GM18951 (cell line): ENCODE data around the gene FLT3LG.

Experiments
- POLR2A ChIP-seq: IDR thresholded peaks from 4 replicates; pipeline ENCODE4 v1.6.1; 2011; ENCODE audit warnings: mild to moderate bottlenecking; ENCODE audit not compliant: insufficient read length, insufficient read depth; ENCODE audit errors: extremely low read depth
- in situ Hi-C: fragments of 300-500 bp; cut with MboI; formaldehyde crosslinking; loops from one replicate; pipeline ENCODE4 v1.12.0; 2022; ENCODE audit warnings: low sequenced_read_pairs, mixed read lengths, inconsistent platforms; ENCODE audit not compliant: unreplicated experiment

Gene FLT3LG

DNA sequence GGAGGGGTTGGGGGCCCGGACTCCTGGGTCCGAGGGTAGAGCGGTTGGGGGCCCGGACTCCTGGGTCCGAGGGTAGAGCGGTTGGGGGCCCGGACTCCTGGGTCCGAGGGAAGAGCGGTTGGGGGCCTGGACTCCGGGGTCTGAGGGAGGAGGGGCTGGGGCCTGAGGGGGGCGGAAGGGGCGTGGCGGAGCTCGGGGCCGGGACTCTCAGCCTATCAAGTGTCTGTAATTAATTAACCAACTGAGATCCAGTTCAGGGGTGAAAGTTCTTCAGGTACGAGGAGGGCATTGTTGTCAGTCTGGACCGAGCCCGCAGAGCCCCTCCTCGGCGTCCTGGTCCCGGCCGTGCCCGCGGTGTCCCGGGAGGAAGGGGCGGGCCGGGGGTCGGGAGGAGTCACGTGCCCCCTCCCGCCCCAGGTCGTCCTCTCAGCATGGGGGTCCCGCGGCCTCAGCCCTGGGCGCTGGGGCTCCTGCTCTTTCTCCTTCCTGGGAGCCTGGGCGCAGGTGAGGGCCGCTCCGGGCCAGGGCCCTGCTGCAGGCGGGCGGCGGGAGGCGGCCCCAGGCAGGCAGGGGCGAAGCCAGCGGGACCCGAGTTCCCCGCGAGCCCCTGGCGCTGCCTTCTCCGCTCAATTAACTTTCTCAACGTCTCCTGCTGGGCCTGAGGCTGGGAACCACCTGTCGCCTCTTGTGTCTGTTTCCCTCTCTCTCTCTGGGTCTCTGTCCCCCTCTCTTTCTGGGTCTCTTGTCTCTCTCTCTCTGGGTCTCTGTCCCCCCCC is 39.1 kb downstream of the FLT3LG start:
- in situ Hi-C loops = no loop called here
- TF ChIP-seq POLR2A = no peak

DNA sequence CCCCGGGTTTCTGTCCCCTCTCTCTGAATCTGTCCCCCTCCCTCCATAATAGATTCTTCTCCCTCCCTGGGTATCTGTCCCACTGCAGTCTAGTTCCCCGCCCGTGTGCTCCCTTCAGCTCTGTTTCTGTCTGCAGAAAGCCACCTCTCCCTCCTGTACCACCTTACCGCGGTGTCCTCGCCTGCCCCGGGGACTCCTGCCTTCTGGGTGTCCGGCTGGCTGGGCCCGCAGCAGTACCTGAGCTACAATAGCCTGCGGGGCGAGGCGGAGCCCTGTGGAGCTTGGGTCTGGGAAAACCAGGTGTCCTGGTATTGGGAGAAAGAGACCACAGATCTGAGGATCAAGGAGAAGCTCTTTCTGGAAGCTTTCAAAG is 39.7 kb downstream of the FLT3LG start:
- TF ChIP-seq POLR2A = no peak
- in situ Hi-C loops = no loop called here

DNA sequence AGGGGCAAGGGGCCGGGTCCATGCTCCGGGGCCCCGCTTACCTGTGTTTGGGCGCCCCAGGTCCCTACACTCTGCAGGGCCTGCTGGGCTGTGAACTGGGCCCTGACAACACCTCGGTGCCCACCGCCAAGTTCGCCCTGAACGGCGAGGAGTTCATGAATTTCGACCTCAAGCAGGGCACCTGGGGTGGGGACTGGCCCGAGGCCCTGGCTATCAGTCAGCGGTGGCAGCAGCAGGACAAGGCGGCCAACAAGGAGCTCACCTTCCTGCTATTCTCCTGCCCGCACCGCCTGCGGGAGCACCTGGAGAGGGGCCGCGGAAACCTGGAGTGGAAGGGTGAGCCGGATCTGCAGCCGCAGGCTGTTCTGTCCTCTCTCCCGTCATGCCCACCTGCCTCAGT is 40.1 kb downstream of the FLT3LG start:
- in situ Hi-C loops = no loop called here
- TF ChIP-seq POLR2A = no peak

DNA sequence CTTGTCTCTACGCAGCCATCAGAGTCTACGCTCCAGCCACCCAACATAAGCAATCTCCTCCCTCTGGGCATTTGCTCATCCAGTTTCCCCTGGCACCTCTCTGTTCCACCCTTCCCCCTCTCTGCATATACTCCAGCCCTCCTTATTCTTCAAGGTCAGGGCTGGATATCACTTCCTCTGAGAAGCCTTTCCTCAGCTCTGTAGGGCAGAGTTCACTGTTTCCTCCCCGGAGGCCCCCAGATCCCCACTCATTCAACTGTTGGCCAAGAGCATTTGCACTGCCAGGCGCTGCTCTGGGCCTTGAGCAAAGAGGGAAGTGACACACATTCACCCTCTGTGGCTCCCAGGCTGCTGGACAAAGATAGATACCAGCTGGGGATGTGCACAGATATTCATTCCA is 41.8 kb downstream of the FLT3LG start:
- TF ChIP-seq POLR2A = no peak
- in situ Hi-C loops = no loop called here

DNA sequence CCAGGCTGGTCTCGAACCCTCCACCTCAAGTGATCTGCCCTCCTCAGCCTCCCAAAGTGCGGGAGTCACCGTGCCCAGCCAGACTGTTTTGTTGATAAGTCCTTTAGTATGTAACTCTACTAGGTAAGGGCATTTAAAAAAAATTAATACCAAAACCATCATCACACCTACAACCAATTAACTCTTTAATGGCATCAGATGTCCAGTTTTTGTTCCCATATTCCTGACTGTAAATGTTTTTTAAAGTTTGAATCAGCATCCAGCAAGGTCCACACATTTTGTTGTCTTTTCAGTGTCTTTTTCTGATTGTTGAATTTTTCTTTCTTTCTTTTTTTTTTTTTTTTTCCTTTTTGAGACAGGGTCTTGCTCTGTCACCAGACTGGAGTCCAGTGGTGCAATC is 44.0 kb downstream of the FLT3LG start:
- in situ Hi-C loops = no loop called here
- TF ChIP-seq POLR2A = no peak

DNA sequence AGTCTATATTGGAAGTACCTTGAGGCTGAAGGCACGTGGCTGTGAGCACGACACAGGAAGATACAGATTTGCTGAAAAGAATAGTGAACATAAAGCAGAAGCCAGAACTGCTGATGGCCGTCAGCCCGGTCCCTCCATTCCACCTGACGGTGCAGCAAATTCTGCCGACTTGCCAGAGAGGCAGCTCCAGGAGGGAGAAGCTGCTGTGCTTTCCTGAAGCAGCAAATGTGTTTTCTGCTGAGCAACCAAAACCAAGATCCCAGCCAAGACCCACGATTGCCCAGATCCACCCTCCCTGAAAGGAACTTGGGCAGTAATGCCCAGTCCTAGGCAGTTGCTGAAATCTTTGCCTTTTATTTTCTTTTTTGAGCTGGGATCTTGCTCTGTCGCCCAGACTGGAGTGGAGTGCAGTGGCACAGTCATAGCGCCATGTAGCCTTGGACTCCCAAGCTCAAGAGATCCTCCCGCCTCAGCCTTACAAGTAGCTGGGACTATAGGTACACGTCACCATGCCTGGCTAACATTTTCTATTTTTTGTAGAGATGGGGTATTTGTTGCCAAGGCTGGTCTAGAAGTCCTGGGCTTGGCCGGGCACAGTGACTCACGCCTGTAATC is 46.8 kb downstream of the FLT3LG start:
- in situ Hi-C loops = no loop called here
- no peak for TF ChIP-seq POLR2A

DNA sequence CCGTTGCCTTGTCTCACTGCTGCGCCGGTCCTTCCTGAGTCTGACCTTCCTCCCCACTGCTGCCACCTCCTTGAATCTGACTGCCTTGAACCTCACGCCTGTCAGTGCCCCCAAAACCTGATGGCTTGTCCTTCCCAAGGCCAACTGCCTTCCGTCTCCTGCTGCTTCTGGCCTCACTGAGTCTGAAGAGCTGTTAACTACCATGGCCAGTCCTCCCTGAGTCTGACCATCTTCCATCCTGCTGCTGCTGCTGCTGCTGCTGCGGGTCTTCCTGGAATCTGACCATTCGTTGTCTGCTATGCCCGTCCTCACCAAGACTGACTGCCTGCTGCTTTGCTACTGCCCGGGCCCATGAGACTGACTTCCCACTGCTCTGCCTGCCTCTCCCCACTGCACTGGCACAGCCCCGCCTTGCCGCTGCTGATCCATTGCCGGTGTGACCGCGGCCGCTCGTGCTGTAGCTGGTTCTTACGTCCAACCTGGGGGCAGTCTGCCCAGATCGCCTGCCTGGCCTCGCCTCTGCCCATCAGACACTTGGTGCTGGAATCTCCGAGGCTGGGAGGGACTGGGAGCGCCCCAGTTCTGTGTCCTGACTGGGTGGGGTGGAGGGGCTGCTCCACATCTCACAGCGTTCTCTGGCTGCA is 50.9 kb downstream of the FLT3LG start:
- in situ Hi-C loops = no loop called here
- TF ChIP-seq POLR2A = no peak

DNA sequence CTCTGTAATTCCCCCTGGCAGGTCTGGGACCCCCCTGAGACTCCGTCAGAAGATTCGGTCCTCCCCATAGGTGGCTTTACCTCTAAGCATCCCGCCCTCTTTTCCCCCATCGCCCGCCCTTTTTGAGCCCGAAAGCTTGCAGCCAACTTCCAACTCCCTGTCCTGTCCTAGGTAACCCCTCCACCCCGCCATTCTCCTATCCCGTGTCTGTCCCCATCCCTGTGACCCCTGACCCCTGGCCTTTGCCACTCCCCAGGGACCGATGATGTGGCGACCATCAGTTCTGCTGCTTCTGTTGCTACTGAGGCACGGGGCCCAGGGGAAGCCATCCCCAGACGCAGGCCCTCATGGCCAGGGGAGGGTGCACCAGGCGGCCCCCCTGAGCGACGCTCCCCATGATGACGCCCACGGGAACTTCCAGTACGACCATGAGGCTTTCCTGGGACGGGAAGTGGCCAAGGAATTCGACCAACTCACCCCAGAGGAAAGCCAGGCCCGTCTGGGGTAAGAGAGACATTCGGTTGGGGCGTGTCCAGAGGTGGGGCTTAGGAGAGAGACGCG is 54.3 kb downstream of the FLT3LG start:
- in situ Hi-C loops = no loop called here
- no peak for TF ChIP-seq POLR2A

DNA sequence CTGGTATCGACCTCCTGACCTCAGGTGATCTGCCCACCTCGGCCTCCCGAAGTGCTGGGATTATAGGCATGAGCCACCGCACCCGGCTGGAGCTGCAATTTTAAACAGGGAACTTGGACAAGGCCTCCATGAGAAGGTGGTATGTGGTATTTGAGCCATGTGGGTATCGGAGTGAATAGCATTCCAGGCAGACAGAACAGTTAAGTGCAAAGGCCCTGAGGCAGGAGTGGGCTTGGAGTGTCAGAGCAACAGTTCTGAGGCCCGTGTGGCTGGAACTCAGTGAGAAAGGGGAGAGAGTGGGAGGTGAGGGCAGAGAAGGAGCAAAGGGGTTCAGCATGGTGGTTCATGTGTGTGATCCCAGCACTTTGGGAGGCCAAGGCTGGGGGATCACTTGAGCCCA is 56.7 kb downstream of the FLT3LG start:
- TF ChIP-seq POLR2A = no peak
- in situ Hi-C loops = no loop called here

DNA sequence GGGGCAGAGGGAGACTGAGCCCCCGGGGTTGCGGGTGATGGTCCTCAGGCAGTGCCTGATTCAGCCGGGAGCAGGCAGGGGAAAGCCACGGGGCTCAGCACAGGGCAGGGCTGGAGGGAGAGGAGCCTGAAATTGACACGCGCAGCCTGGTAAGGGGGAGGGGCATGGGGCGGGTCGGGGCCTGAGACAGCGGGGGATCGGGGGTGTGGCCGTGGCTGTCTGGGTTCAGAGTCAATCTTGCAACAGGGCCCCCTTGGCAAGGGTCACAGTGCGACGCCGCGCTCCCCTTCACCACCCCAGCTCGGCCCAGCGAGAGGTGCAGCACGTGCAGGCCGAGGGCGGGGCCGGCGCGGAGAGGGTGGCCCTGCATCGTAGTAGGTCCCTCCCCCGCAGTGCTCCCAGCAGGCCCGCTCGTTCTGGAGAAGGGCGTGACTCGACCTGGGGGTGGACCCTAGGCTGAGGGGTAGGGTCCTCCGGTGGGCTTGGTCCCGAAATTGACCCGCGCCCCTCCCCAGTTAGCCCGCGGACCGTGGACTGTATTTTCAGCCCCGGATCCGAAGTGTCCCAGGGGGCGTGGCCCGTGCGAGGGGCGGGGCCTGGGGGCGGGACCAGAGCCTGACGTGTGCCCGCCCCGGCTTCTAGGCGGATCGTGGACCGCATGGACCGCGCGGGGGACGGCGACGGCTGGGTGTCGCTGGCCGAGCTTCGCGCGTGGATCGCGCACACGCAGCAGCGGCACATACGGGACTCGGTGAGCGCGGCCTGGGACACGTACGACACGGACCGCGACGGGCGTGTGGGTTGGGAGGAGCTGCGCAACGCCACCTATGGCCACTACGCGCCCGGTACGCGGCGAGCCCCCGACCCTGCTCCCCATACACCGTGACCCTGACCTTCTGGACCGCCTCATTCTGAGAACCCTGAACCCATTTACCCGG is 59.8 kb downstream of the FLT3LG start:
- no peak for TF ChIP-seq POLR2A
- in situ Hi-C loops = no loop called here

DNA sequence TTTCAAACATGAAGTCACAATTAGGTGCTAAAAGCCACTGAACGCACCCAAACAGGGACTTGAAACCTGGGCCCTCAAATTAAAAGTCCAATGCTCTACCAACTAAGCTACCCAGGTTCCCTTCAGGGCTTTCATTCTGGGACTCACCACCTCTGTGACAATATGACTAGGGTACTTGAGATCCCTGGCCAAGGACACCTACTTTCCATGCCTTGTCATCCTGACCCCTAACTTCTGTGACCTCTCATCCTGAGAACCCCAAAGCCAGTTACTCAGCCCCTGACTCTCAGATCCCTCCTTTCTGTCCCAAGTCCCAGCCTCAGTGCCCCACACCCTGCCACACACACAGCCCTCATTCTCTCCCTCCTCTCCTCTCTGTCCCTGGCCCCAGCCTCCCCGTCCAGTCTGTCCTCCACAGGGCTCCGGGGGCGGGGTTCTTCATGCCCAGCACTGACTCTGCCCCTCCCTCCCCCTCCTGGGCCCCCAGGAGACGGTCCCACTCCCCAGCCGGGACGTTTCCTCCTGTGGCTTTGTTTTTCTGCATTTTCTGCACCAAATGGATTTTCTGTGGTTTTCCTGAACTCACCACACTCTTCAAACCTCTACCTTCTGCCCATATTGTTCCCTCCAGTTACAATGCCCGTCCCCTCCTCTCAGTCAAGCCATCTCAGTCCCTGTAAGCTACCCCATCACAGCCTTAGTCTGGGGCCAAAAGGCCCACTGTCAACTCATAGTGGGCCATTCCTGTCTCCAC is 60.8 kb downstream of the FLT3LG start:
- no peak for TF ChIP-seq POLR2A
- in situ Hi-C loops = no loop called here
